T1000 (cell line): ENCODE data around the gene FHIT.

Experiments used
- DNase-seq: peaks from one replicate; lab custom pipeline; 2025; ENCODE audit warnings: mixed read lengths; lab: John Stamatoyannopoulos, UW

Gene FHIT

GRCh38 chr3:60277361-60277800 is 973.9 kb downstream of the FHIT start:
- no peak for DNase-seq

GRCh38 chr3:60276615-60277014 is 974.6 kb downstream of the FHIT start:
- DNase-seq: no peak

- no peak for DNase-seq
Measured at GRCh38 chr3:60274646-60275045, 976.6 kb downstream of the FHIT start.

GRCh38 chr3:60274098-60274497 is 977.2 kb downstream of the FHIT start:
- no peak for DNase-seq

GRCh38 chr3:60269829-60270266 is 981.4 kb downstream of the FHIT start:
- no peak for DNase-seq

GRCh38 chr3:60269377-60269776 is 981.9 kb downstream of the FHIT start:
- no peak for DNase-seq

GRCh38 chr3:60268123-60268522 is 983.1 kb downstream of the FHIT start:
- no peak for DNase-seq

- no peak for DNase-seq
Measured at GRCh38 chr3:60266444-60266843, 984.8 kb downstream of the FHIT start.

- DNase-seq: no peak
Measured at GRCh38 chr3:60263191-60263590, 988.1 kb downstream of the FHIT start.

GRCh38 chr3:60262546-60262945 is 988.7 kb downstream of the FHIT start:
- DNase-seq: no peak

GRCh38 chr3:60260546-60260945 is 990.7 kb downstream of the FHIT start:
- no peak for DNase-seq

- no peak for DNase-seq
Measured at GRCh38 chr3:60250810-60251209, 1000.4 kb downstream of the FHIT start.

GRCh38 chr3:60250206-60250605 is 1001.0 kb downstream of the FHIT start:
- DNase-seq: no peak

GRCh38 chr3:60246361-60246760 is 1004.9 kb downstream of the FHIT start:
- no peak for DNase-seq

GRCh38 chr3:60243456-60243855 is 1007.8 kb downstream of the FHIT start:
- no peak for DNase-seq

GRCh38 chr3:60240492-60240891 is 1010.8 kb downstream of the FHIT start:
- no peak for DNase-seq

- no peak for DNase-seq
Measured at GRCh38 chr3:60238550-60238949, 1012.7 kb downstream of the FHIT start.

- no peak for DNase-seq
Measured at GRCh38 chr3:60229502-60229901, 1021.8 kb downstream of the FHIT start.

- no peak for DNase-seq
Measured at GRCh38 chr3:60228823-60229222, 1022.4 kb downstream of the FHIT start.

GRCh38 chr3:60226912-60227311 is 1024.3 kb downstream of the FHIT start:
- DNase-seq: no peak

GRCh38 chr3:60225848-60226247 is 1025.4 kb downstream of the FHIT start:
- no peak for DNase-seq

GRCh38 chr3:60220768-60221167 is 1030.5 kb downstream of the FHIT start:
- DNase-seq: no peak

- no peak for DNase-seq
Measured at GRCh38 chr3:60219501-60219900, 1031.8 kb downstream of the FHIT start.

GRCh38 chr3:60217156-60217911 is 1033.9 kb downstream of the FHIT start:
- no peak for DNase-seq
